ENCODE measurements around the gene OR6J1.

Gene OR6J1

DNA sequence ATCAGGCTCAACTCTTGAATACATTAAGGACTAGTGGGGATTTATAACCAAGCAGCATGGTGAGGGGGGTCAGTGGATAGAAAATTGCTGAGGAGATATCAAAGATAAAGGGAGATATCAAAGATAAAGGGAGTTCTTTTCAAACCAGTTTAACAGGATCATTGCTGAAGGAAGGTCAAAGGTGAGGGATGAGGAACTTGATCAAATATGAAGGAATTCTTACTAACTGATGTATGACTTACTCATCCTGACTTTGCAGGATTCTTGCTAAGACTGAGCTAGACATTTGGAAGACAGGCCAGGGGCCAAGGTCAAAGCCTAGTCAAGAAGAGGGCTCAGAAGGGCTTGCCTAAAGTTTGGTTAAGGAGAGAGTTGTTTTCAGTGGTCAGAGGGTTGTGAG lies 41.3 kb downstream of the OR6J1 start:
- Histone ChIP-seq H3K27ac (ENCODE audit: low read depth, low read length) (no peak overlapping the region), H3K4me3 (ENCODE audit: low read length) (no peak overlapping the region), H3K9ac (ENCODE audit: low read depth, low read length) (no peak overlapping the region), H3K36me3 (ENCODE audit: insufficient read depth, low read length) (peaks cover 53% of the 10 kb centered on the region), H3K4me1 (ENCODE audit: insufficient read depth, low read length) (no peaks in the 10 kb centered on the region), H3K9me3 (ENCODE audit: insufficient read depth, low read depth, low read length) (no peaks in the 10 kb centered on the region), H3K27me3 (ENCODE audit: insufficient read depth, low read length) (no peaks in the 10 kb centered on the region)

- Histone ChIP-seq H3K4me3 (ENCODE audit: low read length) (no peak overlapping the region), H3K27ac (ENCODE audit: low read depth, low read length) (no peak overlapping the region), H3K4me1 (ENCODE audit: insufficient read depth, low read length) (peaks cover 6% of the 10 kb centered on the region; the same call in 1 of the 2 replicates), H3K36me3 (ENCODE audit: insufficient read depth, low read length) (peaks cover 44% of the 10 kb centered on the region), H3K9ac (ENCODE audit: low read depth, low read length) (no peak overlapping the region), H3K27me3 (ENCODE audit: insufficient read depth, low read length) (no peaks in the 10 kb centered on the region), H3K9me3 (ENCODE audit: insufficient read depth, low read depth, low read length) (no peaks in the 10 kb centered on the region)
- WGBS = 96% methylated on average over 5 of the region's 5 CpGs
Measured at GRCh38 chr14:22601996-22602395, 42.2 kb downstream of the OR6J1 start.

DNA sequence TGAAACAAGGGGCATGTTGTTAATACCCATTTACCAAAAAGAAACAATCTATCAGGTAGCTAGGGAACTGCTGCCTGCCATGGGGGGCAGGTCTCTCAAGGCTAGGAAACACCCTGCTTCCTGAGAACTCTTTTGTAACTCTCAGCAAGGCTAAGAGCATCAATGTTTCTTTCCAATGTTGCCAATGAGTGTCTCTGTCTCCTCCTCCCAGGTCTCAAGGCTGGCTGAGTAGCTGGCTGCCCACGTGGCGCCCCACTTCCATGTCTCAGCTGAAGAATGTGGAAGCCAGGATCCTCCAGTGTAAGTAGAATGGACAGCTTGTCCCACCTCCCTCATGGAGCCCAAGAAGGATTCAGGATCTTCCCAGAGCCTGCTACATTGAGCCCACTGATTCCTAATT lies 42.7 kb downstream of the OR6J1 start:
- peaks cover 40% of the 10 kb centered on the region for H3K36me3 ChIP-seq (ENCODE audit: insufficient read depth, low read length)
- H3K9me3 ChIP-seq (ENCODE audit: insufficient read depth, low read depth, low read length) = no peaks in the 10 kb centered on the region
- no peaks in the 10 kb centered on the region for H3K27me3 ChIP-seq (ENCODE audit: insufficient read depth, low read length)
- H3K4me1 ChIP-seq (ENCODE audit: insufficient read depth, low read length) = peaks cover 6% of the 10 kb centered on the region; the same call in 1 of the 2 replicates
- H3K9ac ChIP-seq (ENCODE audit: low read depth, low read length) = no peak overlapping the region
- no peak overlapping the region for H3K4me3 ChIP-seq (ENCODE audit: low read length)
- H3K27ac ChIP-seq (ENCODE audit: low read depth, low read length) = no peak overlapping the region
- WGBS = 96% methylated on average over 2 of the region's 2 CpGs

GRCh38 chr14:22600027-22600426 lies 44.1 kb downstream of the OR6J1 start:
- Histone ChIP-seq H3K27me3 (ENCODE audit: insufficient read depth, low read length) (no peaks in the 10 kb centered on the region), H3K9me3 (ENCODE audit: insufficient read depth, low read depth, low read length) (no peaks in the 10 kb centered on the region), H3K36me3 (ENCODE audit: insufficient read depth, low read length) (peaks cover 25% of the 10 kb centered on the region; the same call in 1 of the 2 replicates), H3K4me1 (ENCODE audit: insufficient read depth, low read length) (peaks cover 6% of the 10 kb centered on the region; the same call in 1 of the 2 replicates), H3K9ac (ENCODE audit: low read depth, low read length) (no peak overlapping the region), H3K27ac (ENCODE audit: low read depth, low read length) (no peak overlapping the region), H3K4me3 (ENCODE audit: low read length) (no peak overlapping the region)

GRCh38 chr14:22599349-22599748 lies 44.8 kb downstream of the OR6J1 start:
- H3K9ac ChIP-seq (ENCODE audit: low read depth, low read length) = no peak overlapping the region
- peak overlapping the region; percentile 94 for H3K4me3 ChIP-seq (ENCODE audit: low read length)
- peaks cover 20% of the 10 kb centered on the region; the same call in 1 of the 2 replicates for H3K36me3 ChIP-seq (ENCODE audit: insufficient read depth, low read length)
- H3K27ac ChIP-seq (ENCODE audit: low read depth, low read length) = no peak overlapping the region
- no peaks in the 10 kb centered on the region for H3K9me3 ChIP-seq (ENCODE audit: insufficient read depth, low read depth, low read length)
- H3K27me3 ChIP-seq (ENCODE audit: insufficient read depth, low read length) = no peaks in the 10 kb centered on the region
- WGBS = 92% methylated on average over 3 of the region's 3 CpGs
- peaks cover 6% of the 10 kb centered on the region; the same call in 1 of the 2 replicates for H3K4me1 ChIP-seq (ENCODE audit: insufficient read depth, low read length)

- WGBS = 16% methylated on average over 5 of the region's 5 CpGs
- Histone ChIP-seq H3K36me3 (ENCODE audit: insufficient read depth, low read length) (peaks cover 18% of the 10 kb centered on the region; the same call in 1 of the 2 replicates), H3K27ac (ENCODE audit: low read depth, low read length) (no peak overlapping the region), H3K4me3 (ENCODE audit: low read length) (peak overlapping the region; percentile 94), H3K9ac (ENCODE audit: low read depth, low read length) (peak overlapping the region; percentile 63), H3K9me3 (ENCODE audit: insufficient read depth, low read depth, low read length) (no peaks in the 10 kb centered on the region), H3K4me1 (ENCODE audit: insufficient read depth, low read length) (peaks cover 6% of the 10 kb centered on the region; the same call in 1 of the 2 replicates), H3K27me3 (ENCODE audit: insufficient read depth, low read length) (no peaks in the 10 kb centered on the region)
Measured at GRCh38 chr14:22598896-22599244, 45.3 kb downstream of the OR6J1 start.

GRCh38 chr14:22598099-22598895 lies 45.9 kb downstream of the OR6J1 start, which contains the start of gene ABHD4:
ABHD4 (plus strand) TSS chr14:22598300; CDS start chr14:22598307, 7 bp downstream.
- peaks cover 6% of the 10 kb centered on the region; the same call in 1 of the 2 replicates for H3K4me1 ChIP-seq (ENCODE audit: insufficient read depth, low read length)
- under 1% methylated on average over 49 of the region's 49 CpGs for WGBS
- H3K27me3 ChIP-seq (ENCODE audit: insufficient read depth, low read length) = no peaks in the 10 kb centered on the region
- H3K36me3 ChIP-seq (ENCODE audit: insufficient read depth, low read length) = peaks cover 12% of the 10 kb centered on the region; the same call in 1 of the 2 replicates
- H3K4me3 ChIP-seq (ENCODE audit: low read length) = peak within 1 kb of the TSS; percentile 94
- no peaks in the 10 kb centered on the region for H3K9me3 ChIP-seq (ENCODE audit: insufficient read depth, low read depth, low read length)
- H3K9ac ChIP-seq (ENCODE audit: low read depth, low read length) = peak within 1 kb of the TSS; percentile 63
- H3K27ac ChIP-seq (ENCODE audit: low read depth, low read length) = peak within 1 kb of the TSS; percentile 67; the same call in 1 of the 2 replicates

DNA sequence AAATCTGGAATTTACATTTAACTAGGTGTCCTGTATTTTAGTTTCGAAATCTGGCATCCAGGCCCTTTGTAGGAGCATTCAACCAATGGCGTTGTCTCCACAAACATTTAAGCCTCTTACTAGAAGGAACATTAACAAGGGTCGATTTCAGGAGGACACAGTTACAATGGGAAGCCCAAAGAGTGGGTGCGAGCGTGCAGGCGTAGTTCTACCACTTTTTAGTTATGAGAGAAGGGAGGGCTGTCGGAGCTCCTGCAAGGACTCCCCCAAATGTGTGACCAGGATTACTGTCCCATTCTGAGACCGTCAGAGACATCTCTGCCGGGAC lies 46.4 kb downstream of the OR6J1 start:
- Histone ChIP-seq H3K9me3 (ENCODE audit: insufficient read depth, low read depth, low read length) (no peaks in the 10 kb centered on the region), H3K36me3 (ENCODE audit: insufficient read depth, low read length) (peaks cover 11% of the 10 kb centered on the region; the same call in 1 of the 2 replicates), H3K27ac (ENCODE audit: low read depth, low read length) (peak overlapping the region; percentile 67; the same call in 1 of the 2 replicates), H3K9ac (ENCODE audit: low read depth, low read length) (peak overlapping the region; percentile 45), H3K4me3 (ENCODE audit: low read length) (peak overlapping the region; percentile 94), H3K27me3 (ENCODE audit: insufficient read depth, low read length) (no peaks in the 10 kb centered on the region), H3K4me1 (ENCODE audit: insufficient read depth, low read length) (peaks cover 6% of the 10 kb centered on the region; the same call in 1 of the 2 replicates)
- 21% methylated on average over 9 of the region's 9 CpGs for WGBS

DNA sequence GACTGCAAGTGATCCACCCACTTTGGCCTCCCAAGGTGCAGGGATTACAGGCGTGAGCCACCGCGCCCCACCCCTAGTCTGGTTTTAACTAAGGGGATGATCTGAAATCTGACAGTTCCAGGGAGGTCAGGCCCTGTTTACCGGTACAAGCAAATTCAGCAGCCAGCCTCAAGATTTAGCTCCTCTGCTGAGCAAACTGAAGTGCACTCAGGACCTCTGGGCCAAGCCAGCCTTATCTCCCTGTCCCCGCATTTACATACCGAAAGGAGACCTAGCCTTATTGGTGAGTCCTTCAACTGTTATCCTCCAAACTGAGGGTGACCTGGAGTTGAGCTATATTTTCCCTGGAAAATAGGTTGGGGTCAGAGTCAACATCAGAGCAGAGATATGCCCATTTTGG lies 46.9 kb downstream of the OR6J1 start:
- Histone ChIP-seq H3K4me1 (ENCODE audit: insufficient read depth, low read length) (peaks cover 6% of the 10 kb centered on the region; the same call in 1 of the 2 replicates), H3K27ac (ENCODE audit: low read depth, low read length) (no peak overlapping the region), H3K9ac (ENCODE audit: low read depth, low read length) (no peak overlapping the region), H3K36me3 (ENCODE audit: insufficient read depth, low read length) (peaks cover 7% of the 10 kb centered on the region; the same call in 1 of the 2 replicates), H3K4me3 (ENCODE audit: low read length) (peak overlapping the region; percentile 94), H3K27me3 (ENCODE audit: insufficient read depth, low read length) (no peaks in the 10 kb centered on the region), H3K9me3 (ENCODE audit: insufficient read depth, low read depth, low read length) (no peaks in the 10 kb centered on the region)
- WGBS = 80% methylated on average over 6 of the region's 6 CpGs

DNA sequence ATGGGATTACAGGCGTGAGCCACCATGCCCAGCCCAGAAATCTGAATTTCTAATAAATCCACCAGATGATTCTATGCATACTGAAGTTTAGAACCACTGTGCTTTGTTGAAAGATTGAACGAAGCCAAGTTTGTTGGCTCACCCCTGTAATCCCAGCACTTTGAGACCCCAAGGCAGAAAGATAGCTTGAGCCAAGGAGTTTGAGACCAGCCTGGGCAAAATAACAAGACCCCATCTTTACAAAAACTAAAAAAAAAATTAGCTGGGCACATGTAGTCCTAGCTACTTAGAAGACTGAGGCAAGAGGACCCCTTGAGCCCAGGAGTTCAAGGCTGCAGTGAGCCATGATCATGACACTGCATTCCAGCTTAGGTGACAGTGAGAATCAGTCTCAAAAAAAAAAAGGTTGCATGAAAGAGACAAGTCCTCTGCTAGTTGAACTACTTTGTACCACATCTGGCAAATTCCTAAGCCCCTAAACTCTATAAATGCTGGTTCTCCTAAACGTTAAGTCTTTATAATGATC lies 47.7 kb downstream of the OR6J1 start:
- no peaks in the 10 kb centered on the region for H3K27me3 ChIP-seq (ENCODE audit: insufficient read depth, low read length)
- peaks cover 6% of the 10 kb centered on the region; the same call in 1 of the 2 replicates for H3K4me1 ChIP-seq (ENCODE audit: insufficient read depth, low read length)
- WGBS = 85% methylated on average over 3 of the region's 3 CpGs
- no peak overlapping the region for H3K4me3 ChIP-seq (ENCODE audit: low read length)
- H3K27ac ChIP-seq (ENCODE audit: low read depth, low read length) = no peak overlapping the region
- H3K9ac ChIP-seq (ENCODE audit: low read depth, low read length) = no peak overlapping the region
- H3K9me3 ChIP-seq (ENCODE audit: insufficient read depth, low read depth, low read length) = no peaks in the 10 kb centered on the region
- no peaks in the 10 kb centered on the region for H3K36me3 ChIP-seq (ENCODE audit: insufficient read depth, low read length)

DNA sequence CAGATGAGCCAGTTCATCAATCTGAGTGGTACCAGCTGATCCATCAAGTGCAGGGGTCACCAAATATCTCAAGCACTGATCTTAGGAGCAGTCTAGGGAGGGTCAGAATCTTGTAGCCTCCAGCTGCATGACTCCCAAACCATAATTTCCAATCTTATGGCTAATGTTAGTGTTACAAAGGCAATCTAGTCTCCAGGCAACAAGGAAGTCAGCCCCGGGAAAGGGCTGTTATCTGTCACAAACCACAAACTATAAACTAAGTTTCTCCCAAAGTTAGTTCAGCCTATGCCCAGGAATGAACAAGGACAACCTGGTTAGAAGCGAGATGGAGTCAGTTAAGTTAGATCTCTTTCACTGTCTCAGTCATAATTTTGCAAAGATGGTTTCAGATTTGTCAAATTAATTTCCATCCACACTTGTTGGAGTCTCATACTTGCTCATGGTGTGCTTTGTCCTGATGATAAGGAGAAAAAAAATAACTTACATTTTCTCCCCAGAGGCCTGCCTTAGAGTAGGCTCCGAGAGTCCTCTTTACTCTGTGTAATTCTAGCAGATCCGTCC lies 49.9 kb downstream of the OR6J1 start:
- Histone ChIP-seq H3K27me3 (ENCODE audit: insufficient read depth, low read length) (no peaks in the 10 kb centered on the region), H3K4me1 (ENCODE audit: insufficient read depth, low read length) (peaks cover 6% of the 10 kb centered on the region; the same call in 1 of the 2 replicates), H3K4me3 (ENCODE audit: low read length) (no peak overlapping the region), H3K9me3 (ENCODE audit: insufficient read depth, low read depth, low read length) (no peaks in the 10 kb centered on the region), H3K36me3 (ENCODE audit: insufficient read depth, low read length) (no peaks in the 10 kb centered on the region), H3K9ac (ENCODE audit: low read depth, low read length) (no peak overlapping the region), H3K27ac (ENCODE audit: low read depth, low read length) (no peak overlapping the region)
- WGBS = 93% methylated on average over 3 of the region's 4 CpGs

All from HUES64 (cell line).